GM12865 (cell line): ENCODE data around the gene CD6.

ENCODE experiments used
- DNase-seq: peaks from one replicate; pipeline ENCODE4 v3.0.0; 2010; ENCODE audit warnings: low read depth
- H3K4me3 ChIP-seq: 2 replicates; pipeline ENCODE4 v1.5.1; 2011; ENCODE audit warnings: mild to moderate bottlenecking, low read depth, low read length, control low read depth
- TF ChIP-seq, protein P1 (sequence below): IDR thresholded peaks from 2 replicates; pipeline ENCODE4 v1.5.1; 2011; ENCODE audit warnings: low read length, control low read depth, low read depth, inconsistent platforms; ENCODE audit not compliant: insufficient read depth; ENCODE audit errors: missing control alignments

Gene CD6, protein sequence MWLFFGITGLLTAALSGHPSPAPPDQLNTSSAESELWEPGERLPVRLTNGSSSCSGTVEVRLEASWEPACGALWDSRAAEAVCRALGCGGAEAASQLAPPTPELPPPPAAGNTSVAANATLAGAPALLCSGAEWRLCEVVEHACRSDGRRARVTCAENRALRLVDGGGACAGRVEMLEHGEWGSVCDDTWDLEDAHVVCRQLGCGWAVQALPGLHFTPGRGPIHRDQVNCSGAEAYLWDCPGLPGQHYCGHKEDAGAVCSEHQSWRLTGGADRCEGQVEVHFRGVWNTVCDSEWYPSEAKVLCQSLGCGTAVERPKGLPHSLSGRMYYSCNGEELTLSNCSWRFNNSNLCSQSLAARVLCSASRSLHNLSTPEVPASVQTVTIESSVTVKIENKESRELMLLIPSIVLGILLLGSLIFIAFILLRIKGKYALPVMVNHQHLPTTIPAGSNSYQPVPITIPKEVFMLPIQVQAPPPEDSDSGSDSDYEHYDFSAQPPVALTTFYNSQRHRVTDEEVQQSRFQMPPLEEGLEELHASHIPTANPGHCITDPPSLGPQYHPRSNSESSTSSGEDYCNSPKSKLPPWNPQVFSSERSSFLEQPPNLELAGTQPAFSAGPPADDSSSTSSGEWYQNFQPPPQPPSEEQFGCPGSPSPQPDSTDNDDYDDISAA

DNA sequence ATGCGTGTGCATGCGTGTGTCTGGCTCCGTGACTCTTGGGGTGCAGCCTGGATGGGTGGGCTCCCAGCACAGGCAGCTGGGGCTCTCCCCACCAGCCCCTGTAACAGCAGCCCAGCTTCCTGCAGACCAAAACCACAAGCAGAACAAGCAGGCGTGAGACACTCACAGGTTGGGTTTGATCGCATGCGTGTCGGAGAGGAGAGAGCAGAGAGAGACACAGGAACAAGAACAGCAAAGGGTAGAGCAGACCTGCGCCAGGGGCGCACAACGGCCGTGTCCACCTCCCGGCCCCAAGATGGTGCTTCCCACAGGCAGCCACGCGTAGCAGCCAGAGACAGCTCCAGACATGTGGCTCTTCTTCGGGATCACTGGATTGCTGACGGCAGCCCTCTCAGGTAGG, at the start of gene CD6:
Gene CD6 (plus strand): TSS at position 161 of the 400 bp plus-strand sequence. CDS start 186 bp downstream, at position 347.
- TF ChIP-seq, protein P1, sequence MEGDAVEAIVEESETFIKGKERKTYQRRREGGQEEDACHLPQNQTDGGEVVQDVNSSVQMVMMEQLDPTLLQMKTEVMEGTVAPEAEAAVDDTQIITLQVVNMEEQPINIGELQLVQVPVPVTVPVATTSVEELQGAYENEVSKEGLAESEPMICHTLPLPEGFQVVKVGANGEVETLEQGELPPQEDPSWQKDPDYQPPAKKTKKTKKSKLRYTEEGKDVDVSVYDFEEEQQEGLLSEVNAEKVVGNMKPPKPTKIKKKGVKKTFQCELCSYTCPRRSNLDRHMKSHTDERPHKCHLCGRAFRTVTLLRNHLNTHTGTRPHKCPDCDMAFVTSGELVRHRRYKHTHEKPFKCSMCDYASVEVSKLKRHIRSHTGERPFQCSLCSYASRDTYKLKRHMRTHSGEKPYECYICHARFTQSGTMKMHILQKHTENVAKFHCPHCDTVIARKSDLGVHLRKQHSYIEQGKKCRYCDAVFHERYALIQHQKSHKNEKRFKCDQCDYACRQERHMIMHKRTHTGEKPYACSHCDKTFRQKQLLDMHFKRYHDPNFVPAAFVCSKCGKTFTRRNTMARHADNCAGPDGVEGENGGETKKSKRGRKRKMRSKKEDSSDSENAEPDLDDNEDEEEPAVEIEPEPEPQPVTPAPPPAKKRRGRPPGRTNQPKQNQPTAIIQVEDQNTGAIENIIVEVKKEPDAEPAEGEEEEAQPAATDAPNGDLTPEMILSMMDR, result no peak
- H3K4me3 ChIP-seq, result no peak within 1 kb of the TSS
- DNase-seq, result peak; percentile 35

DNA sequence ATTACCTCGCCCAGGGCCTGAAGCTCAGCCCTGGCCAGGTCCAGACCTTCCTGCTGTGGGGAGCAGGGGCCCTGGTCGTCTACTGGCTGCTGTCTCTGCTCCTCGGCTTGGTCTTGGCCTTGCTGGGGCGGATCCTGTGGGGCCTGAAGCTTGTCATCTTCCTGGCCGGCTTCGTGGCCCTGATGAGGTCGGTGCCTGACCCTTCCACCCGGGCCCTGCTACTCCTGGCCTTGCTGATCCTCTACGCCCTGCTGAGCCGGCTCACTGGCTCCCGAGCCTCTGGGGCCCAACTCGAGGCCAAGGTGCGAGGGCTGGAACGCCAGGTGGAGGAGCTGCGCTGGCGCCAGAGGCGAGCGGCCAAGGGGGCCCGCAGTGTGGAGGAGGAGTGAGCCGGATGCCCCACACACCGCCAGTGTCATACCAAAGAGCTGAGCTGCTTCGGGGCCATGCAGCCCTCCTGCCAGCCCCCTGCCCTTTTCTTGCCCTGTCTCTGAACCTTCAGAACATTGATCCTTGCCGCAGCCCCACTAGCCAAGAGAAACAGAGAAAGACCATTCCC, 49.6 kb upstream of the CD6 start:
- no peak overlapping the region for H3K4me3 ChIP-seq
- DNase-seq, result no peak
- TF ChIP-seq, protein P1, result no peak

DNA sequence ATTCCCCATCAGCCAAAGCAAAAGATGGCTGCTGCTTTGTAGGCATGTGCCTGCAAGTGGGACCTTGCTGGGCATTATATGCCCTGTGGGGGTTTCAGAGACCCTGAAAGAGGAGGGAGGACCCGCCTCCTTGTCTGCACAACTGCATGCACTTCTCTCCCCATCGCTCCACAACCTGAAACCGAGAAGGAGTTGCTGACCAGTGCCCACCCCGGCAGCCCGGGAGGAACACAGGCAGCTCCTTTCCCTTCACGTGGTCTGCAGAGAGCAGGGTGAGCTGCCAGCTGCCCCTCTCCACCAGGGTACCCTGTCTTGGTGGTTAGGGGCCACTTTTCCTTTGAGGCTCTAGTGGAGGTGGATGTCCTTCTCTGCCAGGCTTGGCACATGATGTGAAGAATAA, 48.6 kb upstream of the CD6 start:
- no peak for DNase-seq
- no peak overlapping the region for H3K4me3 ChIP-seq
- TF ChIP-seq, protein P1, result no peak

DNA sequence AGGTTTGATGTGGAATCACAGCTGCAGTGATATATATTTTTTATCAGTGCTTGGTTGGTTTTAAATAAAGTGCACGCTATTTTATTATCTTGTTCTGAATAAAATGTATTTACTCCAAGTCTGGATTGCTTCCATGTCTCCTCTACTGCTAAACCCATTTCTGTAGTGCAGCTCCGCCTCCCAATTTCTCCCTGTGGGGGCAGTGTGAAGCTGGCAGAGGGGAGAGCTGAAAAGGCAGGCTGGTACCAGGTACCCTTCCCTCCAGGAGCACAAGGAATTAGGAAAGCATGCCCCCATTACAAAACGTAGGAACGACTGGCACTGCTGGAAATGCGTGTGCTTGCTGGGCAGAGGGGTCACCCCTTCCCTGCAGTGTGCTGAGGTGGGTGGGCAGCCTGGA, 48.2 kb upstream of the CD6 start:
- H3K4me3 ChIP-seq, result no peak overlapping the region
- DNase-seq, result no peak
- TF ChIP-seq, protein P1, result no peak

DNA sequence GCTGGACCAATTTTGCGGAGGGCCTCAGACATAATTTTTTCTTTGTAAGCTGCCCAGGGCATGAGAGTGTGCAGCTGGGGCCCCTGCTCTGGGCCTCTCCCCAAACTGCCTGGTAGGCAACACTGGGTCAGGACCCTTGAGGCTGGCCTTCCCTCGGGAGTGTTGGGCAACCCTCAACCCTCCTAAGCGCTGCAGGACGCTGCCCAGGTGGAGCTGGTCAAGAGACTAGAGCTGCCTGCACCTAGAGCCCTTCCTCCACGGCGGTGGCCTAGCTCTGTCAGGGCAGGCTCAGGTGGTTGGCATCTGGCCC, 47.7 kb upstream of the CD6 start:
- DNase-seq, result no peak
- TF ChIP-seq, protein P1, result no peak
- H3K4me3 ChIP-seq, result peak overlapping the region; percentile 58

DNA sequence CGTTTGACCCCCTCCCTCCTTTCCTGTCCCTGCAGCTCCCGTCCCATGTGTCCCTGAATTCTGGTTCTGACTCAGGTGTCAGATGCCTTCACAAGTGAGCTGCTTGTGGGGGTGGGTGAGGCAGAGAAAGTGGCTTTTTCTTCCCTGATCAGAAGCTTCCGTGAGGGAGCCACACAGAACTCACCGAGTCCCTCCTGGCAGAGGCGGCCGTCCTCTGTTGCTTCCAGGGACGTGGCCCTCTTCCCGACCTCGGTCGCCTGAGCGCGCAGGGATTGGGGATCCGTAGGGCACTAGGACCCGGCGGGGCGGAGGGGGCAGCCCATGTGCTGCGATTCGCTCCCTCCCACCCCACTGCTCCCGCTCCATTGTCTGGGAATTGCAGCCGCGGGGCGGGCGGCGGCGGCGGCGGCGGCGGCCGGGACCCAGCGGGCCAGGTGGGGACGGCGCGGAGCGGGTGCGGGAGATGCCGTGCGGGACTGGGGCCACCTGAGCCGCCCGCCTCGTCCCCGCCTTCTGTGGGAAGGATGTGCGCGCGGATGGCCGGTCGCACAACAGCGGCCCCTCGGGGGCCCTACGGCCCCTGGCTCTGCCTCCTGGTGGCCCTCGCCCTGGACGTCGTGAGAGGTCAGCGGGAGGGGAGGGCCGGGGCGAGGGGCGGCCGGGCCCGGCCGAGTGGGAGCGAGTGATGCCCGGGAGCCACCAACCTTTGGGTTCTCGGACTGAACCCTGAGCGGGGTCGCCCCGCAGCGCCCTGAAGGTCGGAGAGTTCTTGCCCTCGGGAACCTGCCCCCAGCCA, 47.2 kb upstream of the CD6 start, which contains the start of gene TMEM132A:
Gene TMEM132A (plus strand): TSS at position 351 of the 796 bp plus-strand sequence. CDS start 174 bp downstream, at position 525.
- TF ChIP-seq, protein P1, result no peak
- H3K4me3 ChIP-seq, result peak within 1 kb of the TSS; percentile 58
- no peak for DNase-seq
